Type B pancreatic cell (in vitro differentiated cells): ENCODE results near the gene GLTPD2. TPM values are rescaled to one million over a fixed set of nuclear protein-coding genes. Genes with fewer than 3 reads are reported as not detected.
A peak's percentile ranks its signal among the peaks of the same experiment; 100 is the strongest.

Source experiments
- DNase-seq: peaks from one replicate; pipeline ENCODE4 v3.0.0; 2021; ENCODE audit warnings: mixed read lengths; ENCODE audit not compliant: unreplicated experiment; ENCODE audit errors: extremely low spot score
- H3K27ac Mint-ChIP-seq: 2 replicates; pipeline ENCODE4 v1.8.0; 2021; ENCODE audit warnings: mild to moderate bottlenecking, mixed read lengths
- H3K27me3 Mint-ChIP-seq: 2 replicates; pipeline ENCODE4 v1.8.0; 2021; ENCODE audit warnings: mixed read lengths
- H3K36me3 Mint-ChIP-seq: 2 replicates; pipeline ENCODE4 v1.8.0; 2021; ENCODE audit warnings: mixed read lengths
- H3K4me1 Mint-ChIP-seq: one replicate; pipeline ENCODE4 v1.8.0; 2021; ENCODE audit warnings: mixed read lengths; ENCODE audit not compliant: unreplicated experiment
- H3K4me3 Mint-ChIP-seq: 2 replicates; pipeline ENCODE4 v1.8.0; 2021; ENCODE audit warnings: mild to moderate bottlenecking, mixed read lengths
- H3K9me3 Mint-ChIP-seq: 2 replicates; pipeline ENCODE4 v1.8.0; 2021; ENCODE audit warnings: mixed read lengths
- long read RNA-seq: library from polyadenylated mRNA; unstranded; transcript quantifications from one replicate; pipeline ENCODE4 v2.0.0, GENCODE V29; 2020
- total RNA-seq: library from RNA; stranded (reverse); gene quantifications from 2 replicates; pipeline ENCODE4 v1.2.1, GENCODE V29; 2021; ENCODE audit warnings: low replicate concordance
- TF ChIP-seq, protein P1 (sequence below): fragments of 200-600 bp; sonication (generic); conservative IDR thresholded peaks from 2 replicates; pipeline ENCODE4 v1.5.0; 2021; ENCODE audit warnings: antibody characterized with exemption, mild to moderate bottlenecking

GLTPD2 gene
- 4.7 and 9.8 TPM in 2 replicates for total RNA-seq
- long read RNA-seq, result 0 reads

DNA sequence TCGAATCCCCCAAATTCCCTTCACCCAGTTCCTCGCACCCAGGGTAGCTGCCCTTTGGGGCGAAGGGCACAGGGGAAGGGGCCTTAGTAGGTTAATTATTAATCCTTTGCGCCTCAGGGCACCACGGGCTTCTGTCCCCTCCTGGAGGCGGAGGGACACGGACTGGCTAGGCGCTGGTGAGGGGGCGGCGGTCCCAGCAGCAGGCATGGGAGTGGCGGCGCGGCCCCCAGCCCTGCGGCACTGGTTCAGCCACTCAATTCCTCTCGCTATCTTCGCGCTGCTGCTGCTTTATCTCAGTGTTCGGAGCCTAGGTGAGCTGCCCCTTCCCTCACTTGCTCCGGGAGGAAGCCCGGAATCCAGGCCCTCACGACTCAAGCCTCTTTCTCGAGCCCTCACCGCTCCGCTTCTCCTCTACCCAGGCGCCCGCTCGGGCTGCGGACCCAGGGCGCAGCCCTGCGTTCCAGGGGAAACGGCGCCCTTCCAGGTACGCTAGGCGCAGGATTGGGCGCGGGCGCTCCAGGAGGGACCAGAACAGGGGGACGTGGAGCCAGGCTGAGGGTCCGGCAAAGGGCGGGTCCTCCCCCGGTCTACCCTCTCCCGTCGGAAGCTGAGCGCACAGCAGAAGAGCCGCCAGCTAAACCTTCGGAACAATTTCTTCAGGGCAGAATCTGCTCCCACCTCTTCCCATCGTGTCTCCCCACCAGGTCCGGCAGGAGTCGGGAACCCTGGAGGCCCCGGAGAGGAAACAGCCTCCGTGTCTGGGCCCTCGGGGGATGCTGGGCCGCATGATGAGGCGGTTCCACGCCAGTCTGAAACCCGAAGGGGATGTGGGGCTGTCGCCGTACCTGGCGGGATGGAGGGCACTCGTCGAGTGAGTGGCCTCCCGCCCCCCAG, at the start of gene GLTPD2:
TSS of gene GLTPD2 (plus strand) at position 158 of the 894 bp plus-strand sequence. CDS start at position 206, 48 bp downstream.
- peak within 1 kb of the TSS; percentile 72 for H3K27ac Mint-ChIP-seq
- DNase-seq, result no peak
- TF ChIP-seq, protein P1, sequence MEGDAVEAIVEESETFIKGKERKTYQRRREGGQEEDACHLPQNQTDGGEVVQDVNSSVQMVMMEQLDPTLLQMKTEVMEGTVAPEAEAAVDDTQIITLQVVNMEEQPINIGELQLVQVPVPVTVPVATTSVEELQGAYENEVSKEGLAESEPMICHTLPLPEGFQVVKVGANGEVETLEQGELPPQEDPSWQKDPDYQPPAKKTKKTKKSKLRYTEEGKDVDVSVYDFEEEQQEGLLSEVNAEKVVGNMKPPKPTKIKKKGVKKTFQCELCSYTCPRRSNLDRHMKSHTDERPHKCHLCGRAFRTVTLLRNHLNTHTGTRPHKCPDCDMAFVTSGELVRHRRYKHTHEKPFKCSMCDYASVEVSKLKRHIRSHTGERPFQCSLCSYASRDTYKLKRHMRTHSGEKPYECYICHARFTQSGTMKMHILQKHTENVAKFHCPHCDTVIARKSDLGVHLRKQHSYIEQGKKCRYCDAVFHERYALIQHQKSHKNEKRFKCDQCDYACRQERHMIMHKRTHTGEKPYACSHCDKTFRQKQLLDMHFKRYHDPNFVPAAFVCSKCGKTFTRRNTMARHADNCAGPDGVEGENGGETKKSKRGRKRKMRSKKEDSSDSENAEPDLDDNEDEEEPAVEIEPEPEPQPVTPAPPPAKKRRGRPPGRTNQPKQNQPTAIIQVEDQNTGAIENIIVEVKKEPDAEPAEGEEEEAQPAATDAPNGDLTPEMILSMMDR, result no peak
- H3K9me3 Mint-ChIP-seq, result no peaks in the 10 kb centered on the region
- peaks cover 12% of the 10 kb centered on the region for H3K27me3 Mint-ChIP-seq
- H3K4me3 Mint-ChIP-seq, result peak within 1 kb of the TSS; percentile 91
- H3K4me1 Mint-ChIP-seq, result peaks cover 14% of the 10 kb centered on the region
- no peaks in the 10 kb centered on the region for H3K36me3 Mint-ChIP-seq

DNA sequence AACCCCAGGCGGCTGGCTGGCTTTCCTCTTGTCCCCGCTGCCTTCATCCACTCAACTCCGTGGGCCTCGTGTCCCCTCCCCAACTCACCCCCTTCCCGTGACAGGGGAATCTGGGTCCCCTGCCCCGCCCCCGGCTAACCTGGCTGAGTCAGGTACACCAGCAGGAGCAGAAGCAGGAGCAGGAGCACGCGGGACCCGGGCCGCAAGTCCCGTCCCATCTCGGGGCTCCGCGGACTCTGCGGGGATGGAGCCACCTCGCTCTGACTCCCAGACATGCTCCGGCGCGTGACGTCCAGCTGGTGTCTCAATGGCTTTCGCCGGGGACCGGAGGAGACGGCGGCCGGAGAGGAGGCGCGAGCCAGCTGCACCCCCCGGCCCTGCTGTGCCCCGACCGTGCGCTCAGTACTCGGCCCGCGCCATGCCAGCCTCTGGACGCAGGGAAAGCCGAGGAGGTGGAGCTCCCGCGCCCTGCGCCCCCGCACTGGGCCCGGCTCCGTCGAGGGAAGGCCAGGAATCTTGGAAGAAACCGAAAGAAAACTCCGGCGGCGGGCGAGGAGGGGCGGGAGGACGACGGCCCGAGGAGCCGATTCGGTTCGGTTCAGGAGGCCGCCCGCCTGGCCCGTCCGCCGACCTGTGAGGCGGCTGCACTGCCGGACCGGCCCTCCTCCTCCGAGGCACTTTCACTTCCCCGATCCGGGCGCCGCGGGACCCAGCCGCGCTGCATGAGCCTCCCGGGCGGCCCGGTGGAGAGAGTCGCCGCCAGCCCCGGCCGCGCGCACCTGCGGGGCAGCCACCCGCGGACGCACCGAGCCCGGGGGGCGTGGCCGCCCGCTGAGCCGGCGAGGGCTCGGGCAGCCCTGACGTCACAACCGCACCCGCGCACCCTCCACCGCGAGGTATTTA, 49.4 kb upstream of the GLTPD2 start, which contains the start of the genes CXCL16 and ZMYND15:
TSS of gene CXCL16 (minus strand) at position 807 of the 903 bp plus-strand sequence. CDS start at position 218, 589 bp downstream.
TSS of gene ZMYND15 (plus strand) at position 712 of the 903 bp plus-strand sequence. CDS start 716 bp downstream, outside the sequence.
- Mint-ChIP-seq H3K27me3 (peaks cover 78% of the 10 kb centered on the region), H3K27ac (peak within 1 kb of the TSS; percentile 94), H3K4me1 (peaks cover 9% of the 10 kb centered on the region), H3K36me3 (peaks cover 3% of the 10 kb centered on the region), H3K4me3 (peak within 1 kb of the TSS; percentile 89), H3K9me3 (no peaks in the 10 kb centered on the region)
- no peak for DNase-seq
- TF ChIP-seq, protein P1, result no peak

DNA sequence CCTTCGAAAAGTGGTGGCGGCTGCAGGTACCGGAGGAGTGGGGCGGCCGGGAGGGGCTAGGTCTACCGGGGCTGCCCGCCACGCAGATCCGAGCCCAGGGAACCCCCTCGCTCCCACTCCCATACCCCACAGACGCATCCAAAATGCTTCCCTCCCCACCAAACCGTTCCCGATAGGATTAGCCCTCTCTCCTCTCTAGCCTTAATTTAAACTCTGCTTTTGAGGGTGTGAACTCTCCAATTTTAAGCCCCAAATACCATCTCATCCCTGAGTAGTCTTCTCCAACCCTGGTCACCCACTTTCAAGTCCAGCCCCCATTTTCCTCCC, 48.8 kb upstream of the GLTPD2 start:
- H3K4me1 Mint-ChIP-seq, result peaks cover 9% of the 10 kb centered on the region
- no peaks in the 10 kb centered on the region for H3K36me3 Mint-ChIP-seq
- H3K27ac Mint-ChIP-seq, result peak overlapping the region; percentile 78
- TF ChIP-seq, protein P1, result no peak
- H3K9me3 Mint-ChIP-seq, result no peaks in the 10 kb centered on the region
- DNase-seq, result no peak
- peak overlapping the region; percentile 87 for H3K4me3 Mint-ChIP-seq
- H3K27me3 Mint-ChIP-seq, result peaks cover 81% of the 10 kb centered on the region

DNA sequence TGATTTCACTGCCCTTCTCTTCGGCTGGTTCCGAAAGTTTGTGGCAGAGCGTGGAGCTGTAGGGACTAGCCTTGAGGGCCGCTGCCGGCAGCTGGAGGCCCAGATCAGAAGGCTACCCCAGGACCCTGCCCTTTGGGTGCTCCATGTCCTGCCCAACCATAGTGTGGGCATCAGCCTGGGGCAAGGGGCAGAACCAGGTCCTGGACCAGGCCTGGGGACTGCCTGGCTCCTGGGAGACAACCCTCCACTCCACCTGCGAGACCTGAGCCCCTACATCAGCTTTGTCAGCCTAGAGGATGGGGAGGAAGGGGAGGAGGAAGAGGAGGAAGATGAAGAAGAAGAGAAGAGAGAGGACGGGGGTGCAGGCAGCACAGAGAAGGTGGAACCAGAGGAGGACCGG, 48.2 kb upstream of the GLTPD2 start:
- Mint-ChIP-seq H3K27me3 (peaks cover 81% of the 10 kb centered on the region), H3K9me3 (no peaks in the 10 kb centered on the region), H3K4me3 (peak overlapping the region; percentile 87), H3K4me1 (peaks cover 13% of the 10 kb centered on the region), H3K27ac (peak overlapping the region; percentile 78), H3K36me3 (no peaks in the 10 kb centered on the region)
- TF ChIP-seq, protein P1, result no peak
- DNase-seq, result no peak

DNA sequence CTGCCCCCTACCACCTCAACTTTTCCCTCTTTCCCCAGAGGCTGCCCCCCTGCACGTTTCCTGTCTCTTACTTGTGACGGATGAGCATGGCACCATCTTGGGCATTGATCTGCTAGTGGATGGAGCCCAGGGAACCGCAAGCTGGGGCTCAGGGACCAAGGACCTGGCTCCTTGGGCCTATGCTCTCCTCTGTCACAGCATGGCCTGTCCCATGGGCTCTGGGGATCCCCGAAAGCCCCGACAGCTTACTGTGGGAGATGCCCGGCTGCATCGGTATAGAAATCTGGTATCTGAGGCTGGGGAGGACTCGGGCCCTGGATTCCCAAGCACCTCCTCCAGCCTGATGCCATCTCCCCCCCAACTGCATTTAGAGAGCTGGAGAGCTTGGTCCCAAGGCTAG, 47.2 kb upstream of the GLTPD2 start:
- no peak for DNase-seq
- Mint-ChIP-seq H3K4me1 (peaks cover 13% of the 10 kb centered on the region), H3K36me3 (no peaks in the 10 kb centered on the region), H3K9me3 (no peaks in the 10 kb centered on the region), H3K27ac (no peak overlapping the region), H3K4me3 (peak overlapping the region; percentile 61), H3K27me3 (peaks cover 82% of the 10 kb centered on the region)
- TF ChIP-seq, protein P1, result no peak
